Esophagus muscularis mucosa (tissue), 4 donors: Measurements from ENCODE around the gene PIH1D1. TPM values are rescaled to one million over a fixed set of nuclear protein-coding genes. Genes with fewer than 3 reads are reported as not detected.

ENCODE experiments used
- DNase-seq: peaks from one replicate; pipeline ENCODE4 v3.0.0-alpha.2; 2017; ENCODE audit errors: extremely low spot score
- H3K27ac ChIP-seq, 4 donors: fragments of 200-600 bp; sonication (generic); replicated peaks in 1 of 4; 1 replicate in 3 of 4; 2 replicates in 1 of 4; pipeline ENCODE4 v1.5.1; 2016 to 2019; ENCODE audit warnings: mild to moderate bottlenecking in 1 of 4
- H3K27me3 ChIP-seq, 4 donors: fragments of 200-600 bp; sonication (generic); one replicate each; pipeline versions ENCODE4 v1.5.1 to v1.6.0; 2016 to 2019
- H3K36me3 ChIP-seq, 4 donors: fragments of 200-600 bp; sonication (generic); one replicate each; pipeline ENCODE4 v1.5.1; 2016 to 2019
- H3K4me1 ChIP-seq, 4 donors: fragments of 200-600 bp; sonication (generic); one replicate each; pipeline ENCODE4 v1.5.1; 2016 to 2019
- H3K4me3 ChIP-seq, 4 donors: fragments of 200-600 bp; sonication (generic); 1 replicate in 2 of 4; 2 replicates in 2 of 4; pipeline ENCODE4 v1.5.1; 2016 to 2019; ENCODE audit warnings: mild to moderate bottlenecking in 4 of 4, moderate library complexity in 1 of 4
- H3K9me3 ChIP-seq, 4 donors: fragments of 200-600 bp; sonication (generic); 1 replicate in 3 of 4; 2 replicates in 1 of 4; pipeline ENCODE4 v1.5.1; 2016 to 2019
- EP300 ChIP-seq: sonication (generic); formaldehyde crosslinking; IDR thresholded peaks from one replicate; pipeline ENCODE4 v1.6.1; 2017; ENCODE audit warnings: antibody characterized with exemption
- POLR2A ChIP-seq: fragments of 450-650 bp; IDR thresholded peaks from one replicate; pipeline ENCODE4 v1.6.1; 2017; ENCODE audit warnings: antibody characterized with exemption, moderate library complexity, mild to moderate bottlenecking, low read depth
- POLR2AphosphoS5 ChIP-seq, 2 donors: sonication (generic); formaldehyde crosslinking; IDR thresholded peaks; one replicate each; pipeline ENCODE4 v1.6.1; 2017; ENCODE audit warnings: antibody characterized with exemption in 2 of 2
- WGBS: methylation state at CpG from one replicate; pipeline ENCODE4 v1.1.5; 2018; 5-methylcytosine and 5-hydroxymethylcytosine counted together
- intact Hi-C: fragments of 100-400 bp; cut with DNase I; formaldehyde crosslinking; loops from one replicate; pipeline ENCODE4 v1.15.1; 2023
- total RNA-seq, 4 donors: library from RNA; depleted of rRNA; stranded (reverse); fragments of >200 nt; gene quantifications; one replicate each; pipeline versions ENCODE4 v1.1.0 to v1.2.1, GENCODE V29; 2016
- TF ChIP-seq, protein P1 (sequence below), 3 experiments: fragments of 200-600 bp in 2 of 3; fragments of 450-650 bp in 1 of 3; sonication (generic) in 2 of 3; IDR thresholded peaks; one replicate each; pipeline ENCODE4 v1.5.1; 2017 to 2019; ENCODE audit warnings: antibody characterized with exemption in 3 of 3, mild to moderate bottlenecking in 2 of 3, moderate library complexity in 1 of 3

Gene PIH1D1
- total RNA-seq, 4 donors from 2014 or later = 73.6 to 84.0 (median 78.4) TPM

DNA sequence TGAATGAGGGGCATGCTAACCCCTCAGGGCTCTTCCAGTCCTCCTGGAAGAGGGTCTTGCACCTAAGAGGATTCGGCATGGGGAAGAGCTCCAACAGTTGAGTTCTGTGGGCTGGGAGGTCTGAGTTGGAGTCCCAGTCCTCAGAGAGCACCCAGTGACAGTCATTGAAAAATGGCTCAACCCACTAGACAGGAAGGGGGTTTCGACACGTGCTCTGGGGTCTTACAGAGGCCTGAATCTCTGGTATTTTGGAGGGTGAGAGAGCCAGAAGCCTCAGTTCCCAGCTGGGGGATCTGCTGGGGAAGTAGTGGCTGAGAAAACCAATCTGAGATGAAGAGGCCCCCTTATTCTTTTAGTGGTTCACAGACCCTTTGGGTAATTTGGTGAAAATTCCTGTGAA, 37.4 kb downstream of the PIH1D1 start:
- no peak for DNase-seq
- H3K27ac ChIP-seq = no peak overlapping the region
- no peaks in the 10 kb centered on the region for H3K4me1 ChIP-seq
- intact Hi-C loops = no loop called here
- H3K27me3 ChIP-seq = peaks cover 0 to 69% (median 3%) of the 10 kb centered on the region in 4 donors
- WGBS = 67% methylated on average over 3 of the region's 3 CpGs
- H3K9me3 ChIP-seq = no peaks in the 10 kb centered on the region
- TF ChIP-seq POLR2AphosphoS5 (IDR thresholded peaks at IDR 0.05) (no peak), EP300 (no peak)
- TF ChIP-seq, protein P1, sequence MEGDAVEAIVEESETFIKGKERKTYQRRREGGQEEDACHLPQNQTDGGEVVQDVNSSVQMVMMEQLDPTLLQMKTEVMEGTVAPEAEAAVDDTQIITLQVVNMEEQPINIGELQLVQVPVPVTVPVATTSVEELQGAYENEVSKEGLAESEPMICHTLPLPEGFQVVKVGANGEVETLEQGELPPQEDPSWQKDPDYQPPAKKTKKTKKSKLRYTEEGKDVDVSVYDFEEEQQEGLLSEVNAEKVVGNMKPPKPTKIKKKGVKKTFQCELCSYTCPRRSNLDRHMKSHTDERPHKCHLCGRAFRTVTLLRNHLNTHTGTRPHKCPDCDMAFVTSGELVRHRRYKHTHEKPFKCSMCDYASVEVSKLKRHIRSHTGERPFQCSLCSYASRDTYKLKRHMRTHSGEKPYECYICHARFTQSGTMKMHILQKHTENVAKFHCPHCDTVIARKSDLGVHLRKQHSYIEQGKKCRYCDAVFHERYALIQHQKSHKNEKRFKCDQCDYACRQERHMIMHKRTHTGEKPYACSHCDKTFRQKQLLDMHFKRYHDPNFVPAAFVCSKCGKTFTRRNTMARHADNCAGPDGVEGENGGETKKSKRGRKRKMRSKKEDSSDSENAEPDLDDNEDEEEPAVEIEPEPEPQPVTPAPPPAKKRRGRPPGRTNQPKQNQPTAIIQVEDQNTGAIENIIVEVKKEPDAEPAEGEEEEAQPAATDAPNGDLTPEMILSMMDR (IDR thresholded peaks at IDR 0.05) = no peak
- no peaks in the 10 kb centered on the region for H3K36me3 ChIP-seq
- no peak overlapping the region for H3K4me3 ChIP-seq

DNA sequence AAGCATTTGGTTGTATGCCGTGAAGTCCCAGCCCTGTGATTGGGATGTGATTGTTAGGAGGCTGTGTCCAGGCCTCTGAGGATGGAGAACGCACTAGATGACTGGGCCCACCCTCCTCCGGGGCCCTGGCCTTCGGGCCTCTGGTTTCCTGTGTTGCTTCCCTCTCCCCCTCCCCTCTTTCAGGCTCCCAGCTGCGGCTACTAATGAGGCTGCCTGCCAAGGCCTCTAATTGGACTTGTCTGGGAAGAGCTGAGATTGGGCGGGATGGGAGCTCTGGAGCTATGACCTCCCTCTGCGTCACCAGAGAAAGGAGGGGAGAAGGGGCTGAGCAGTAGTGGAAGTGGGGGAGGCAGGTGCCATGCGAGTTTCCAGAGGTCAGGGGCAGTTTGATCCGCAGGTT, 38.3 kb downstream of the PIH1D1 start:
- H3K9me3 ChIP-seq = no peaks in the 10 kb centered on the region
- 82% methylated on average over 8 of the region's 9 CpGs for WGBS
- DNase-seq = no peak
- no peak for TF ChIP-seq POLR2AphosphoS5 (IDR thresholded peaks at IDR 0.05)
- TF ChIP-seq EP300 = no peak
- TF ChIP-seq POLR2A = no peak
- TF ChIP-seq, protein P1 (IDR thresholded peaks at IDR 0.05) = no peak
- H3K4me1 ChIP-seq = no peaks in the 10 kb centered on the region
- intact Hi-C loops = no loop called here
- H3K27me3 ChIP-seq = peaks cover 0 to 63% (median 3%) of the 10 kb centered on the region in 4 donors
- H3K27ac ChIP-seq = no peak overlapping the region
- no peak overlapping the region for H3K4me3 ChIP-seq
- no peaks in the 10 kb centered on the region for H3K36me3 ChIP-seq

DNA sequence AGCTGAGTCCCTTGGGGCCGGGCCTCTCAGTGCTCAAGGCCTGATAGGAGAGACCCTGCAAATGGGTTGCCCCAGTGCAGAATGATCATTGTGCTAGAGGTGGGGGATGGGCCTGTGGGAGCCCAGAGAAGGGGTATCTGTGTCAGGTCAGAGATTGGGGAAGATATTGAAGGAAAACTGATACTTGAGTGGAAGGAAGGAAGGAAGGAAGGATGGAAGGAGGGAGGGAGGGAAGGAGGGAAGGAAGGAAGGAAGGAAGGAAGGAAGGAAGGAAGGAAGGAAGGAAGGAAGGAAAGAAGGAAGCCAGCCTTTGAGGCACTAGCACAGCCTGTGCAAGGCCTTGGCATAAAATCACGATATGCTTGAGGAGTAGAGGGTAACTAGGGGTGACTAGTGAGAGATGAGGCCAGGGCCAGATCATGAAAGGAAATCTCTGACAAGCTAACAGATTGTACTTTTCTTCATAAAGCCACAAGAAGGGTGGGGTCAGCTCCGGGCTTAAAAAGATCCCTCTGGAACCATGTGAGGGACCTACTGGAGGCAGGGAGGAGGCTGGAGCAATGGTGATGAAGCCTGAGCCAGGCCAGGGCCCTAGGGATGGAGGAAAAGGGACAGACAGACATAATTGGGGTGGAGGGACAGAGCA, 39.8 kb downstream of the PIH1D1 start:
- Histone ChIP-seq H3K4me3 (no peak overlapping the region), H3K9me3 (no peaks in the 10 kb centered on the region), H3K4me1 (no peaks in the 10 kb centered on the region), H3K27me3 (peaks cover 0 to 58% (median under 1%) of the 10 kb centered on the region in 4 donors), H3K27ac (no peak overlapping the region), H3K36me3 (no peaks in the 10 kb centered on the region)
- TF ChIP-seq POLR2A = no peak
- no peak for TF ChIP-seq POLR2AphosphoS5 (IDR thresholded peaks at IDR 0.05)
- no peak for TF ChIP-seq EP300
- TF ChIP-seq, protein P1 (IDR thresholded peaks at IDR 0.05) = no peak
- intact Hi-C loops = no loop called here
- no peak for DNase-seq
- WGBS = 72% methylated on average over 3 of the region's 3 CpGs

DNA sequence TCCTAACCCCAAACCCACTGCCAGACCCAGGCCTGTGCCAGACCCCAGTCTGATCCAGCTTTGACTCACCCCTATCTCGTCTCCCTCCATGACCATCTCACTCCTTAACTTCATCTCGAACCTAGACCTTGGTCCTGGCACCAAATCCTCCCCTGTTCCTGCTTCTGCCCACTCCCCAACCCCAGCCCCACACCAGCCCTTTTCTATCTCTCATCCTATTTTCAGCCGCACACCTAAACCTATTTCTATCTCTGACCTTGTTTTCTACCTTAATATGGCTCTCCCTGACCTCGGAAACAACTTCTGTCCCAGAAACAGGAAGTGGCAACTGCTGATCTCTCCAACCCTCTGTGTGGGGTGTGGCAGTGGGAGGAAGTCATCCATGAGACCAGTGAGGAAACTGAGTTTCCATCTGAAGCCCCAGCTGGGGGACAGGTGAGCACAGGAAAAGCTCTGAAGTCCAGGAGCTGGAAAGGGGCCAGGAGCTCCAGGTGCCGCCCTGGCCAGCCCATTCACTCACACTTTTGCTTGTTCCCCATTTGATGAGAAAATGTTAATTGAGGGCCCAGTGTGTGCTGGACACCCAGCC, 42.1 kb downstream of the PIH1D1 start:
- TF ChIP-seq POLR2A (no peak), EP300 (no peak), POLR2AphosphoS5 (IDR thresholded peaks at IDR 0.05) (no peak)
- TF ChIP-seq, protein P1 (IDR thresholded peaks at IDR 0.05) = no peak
- 84% methylated on average over 5 of the region's 5 CpGs for WGBS

More for the DNA sequence above, 42.1 kb downstream of the PIH1D1 start:
- Histone ChIP-seq H3K36me3 (no peaks in the 10 kb centered on the region), H3K9me3 (no peaks in the 10 kb centered on the region), H3K4me1 (no peaks in the 10 kb centered on the region), H3K27ac (no peak overlapping the region), H3K27me3 (peaks cover 0 to 44% (median 0%) of the 10 kb centered on the region in 4 donors), H3K4me3 (no peak overlapping the region)
- intact Hi-C loops = no loop called here
- DNase-seq = no peak
